Esophagus squamous epithelium (tissue), 4 donors: ENCODE data around the gene PAFAH2.

Experiments
- CTCF ChIP-seq, 6 experiments: fragments of 450-650 bp in 4 of 6; fragments of 200-600 bp in 2 of 6; sonication (generic) in 2 of 6; IDR thresholded peaks; one replicate each; pipeline ENCODE4 v1.5.1; 2016 to 2019; ENCODE audit warnings: antibody characterized with exemption in 6 of 6, mild to moderate bottlenecking in 4 of 6, moderate library complexity in 4 of 6
- POLR2A ChIP-seq, 4 donors: fragments of 450-650 bp; IDR thresholded peaks; one replicate each; pipeline ENCODE4 v1.6.1; 2017; ENCODE audit warnings: antibody characterized with exemption in 4 of 4, mild to moderate bottlenecking in 4 of 4, moderate library complexity in 3 of 4

GRCh38 chr1:25967308-25967707, 30.6 kb downstream of the PAFAH2 start:
- TF ChIP-seq CTCF (IDR thresholded peaks at IDR 0.05), result no peak
- TF ChIP-seq POLR2A (IDR thresholded peaks at IDR 0.05), result no peak
